GM19239 (cell line): ENCODE data around the gene PLEKHA7.
"Not testable (repeated sequence)": the region's sequence is repeated elsewhere in the genome, so short reads cannot be mapped to it uniquely, and the experiment has no call there.

Experiments used
- DNase-seq: peaks from one replicate; pipeline ENCODE4 v3.0.0; 2011; ENCODE audit warnings: low spot score; ENCODE audit not compliant: insufficient read length
- FAIRE-seq: peaks from 2 replicates; lab custom pipeline; 2011; peaks lifted over from hg19 to GRCh38; lab: Jason Lieb, UNC

PLEKHA7 gene

DNA sequence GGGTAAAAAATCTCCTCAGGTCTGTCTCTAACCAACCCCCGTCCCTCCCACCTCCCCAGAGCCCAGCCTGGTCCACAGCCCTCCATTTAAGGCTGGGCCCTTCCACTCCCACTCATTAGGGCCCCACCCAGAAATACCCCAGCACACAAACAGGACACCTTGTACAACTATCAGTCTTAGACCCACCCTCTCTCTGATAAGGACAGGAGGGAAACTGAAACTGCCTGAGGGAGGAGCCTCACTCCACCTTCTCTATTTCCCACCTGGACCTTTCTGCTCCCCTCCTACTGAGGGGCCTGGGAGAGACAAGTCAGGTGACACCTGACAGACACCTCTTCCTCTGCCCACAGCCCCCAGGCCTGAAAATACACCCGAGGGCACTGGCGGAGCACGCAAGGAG is 90.2 kb downstream of the PLEKHA7 start:
- no peak for DNase-seq
- peak; percentile 83 for FAIRE-seq

DNA sequence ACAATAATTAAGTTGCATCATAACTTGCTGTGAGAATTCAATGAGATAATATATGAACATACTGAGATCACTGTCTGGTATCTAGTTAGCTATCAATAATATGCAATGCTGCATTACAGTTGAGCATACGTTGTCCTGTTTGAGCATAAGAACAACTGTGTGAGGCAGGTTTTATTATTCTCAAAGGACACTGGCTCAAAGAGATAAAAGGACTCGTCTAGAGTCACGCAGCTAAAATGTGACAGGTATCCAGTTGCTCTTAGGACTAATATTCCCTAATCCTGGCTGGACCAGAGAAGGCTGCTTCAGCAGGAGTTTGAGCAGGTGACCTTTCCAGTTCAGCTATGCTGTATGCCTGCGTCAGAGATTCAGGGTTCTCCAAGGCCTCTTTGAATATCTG is 92.5 kb downstream of the PLEKHA7 start:
- DNase-seq = no peak
- FAIRE-seq = no peak

DNA sequence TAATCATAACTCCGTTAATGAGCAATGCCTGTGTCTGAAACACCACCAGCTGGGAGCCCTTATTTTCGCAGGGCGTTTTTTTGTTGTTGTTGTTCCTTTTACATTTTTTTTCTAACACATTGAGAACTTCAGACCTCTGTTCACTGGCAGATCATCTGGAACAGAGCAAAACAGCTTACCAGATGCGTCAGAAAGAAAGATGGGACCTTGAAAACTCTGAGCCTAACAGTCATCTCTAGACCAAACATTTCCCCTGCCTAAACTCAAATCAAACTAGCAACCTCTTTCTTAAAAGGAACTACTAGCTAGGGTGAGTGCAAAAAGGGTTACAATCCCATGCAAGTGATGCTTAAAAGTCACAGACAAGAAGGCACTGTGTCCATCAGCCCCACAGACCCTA is 93.2 kb downstream of the PLEKHA7 start:
- FAIRE-seq (no peak), DNase-seq (no peak)

DNA sequence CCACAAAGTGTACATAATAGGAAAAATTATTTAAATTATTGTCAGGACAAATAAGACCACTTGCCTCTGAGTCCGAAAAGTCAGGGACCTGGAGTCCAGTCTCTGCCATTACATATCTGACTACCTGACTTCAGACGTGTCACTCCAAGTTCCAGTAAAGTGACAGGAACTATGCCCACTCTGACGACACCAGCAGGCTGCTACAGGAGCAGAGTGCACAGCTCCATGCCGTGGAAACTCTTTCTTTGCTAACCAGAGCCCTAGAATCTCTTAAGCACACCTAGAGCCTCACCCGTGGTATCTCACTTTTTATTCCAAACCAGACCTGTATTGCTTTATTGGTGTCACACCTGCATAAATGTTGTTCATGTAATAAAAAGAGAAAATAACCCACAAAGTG is 93.7 kb downstream of the PLEKHA7 start:
- FAIRE-seq (no peak), DNase-seq (no peak)

DNA sequence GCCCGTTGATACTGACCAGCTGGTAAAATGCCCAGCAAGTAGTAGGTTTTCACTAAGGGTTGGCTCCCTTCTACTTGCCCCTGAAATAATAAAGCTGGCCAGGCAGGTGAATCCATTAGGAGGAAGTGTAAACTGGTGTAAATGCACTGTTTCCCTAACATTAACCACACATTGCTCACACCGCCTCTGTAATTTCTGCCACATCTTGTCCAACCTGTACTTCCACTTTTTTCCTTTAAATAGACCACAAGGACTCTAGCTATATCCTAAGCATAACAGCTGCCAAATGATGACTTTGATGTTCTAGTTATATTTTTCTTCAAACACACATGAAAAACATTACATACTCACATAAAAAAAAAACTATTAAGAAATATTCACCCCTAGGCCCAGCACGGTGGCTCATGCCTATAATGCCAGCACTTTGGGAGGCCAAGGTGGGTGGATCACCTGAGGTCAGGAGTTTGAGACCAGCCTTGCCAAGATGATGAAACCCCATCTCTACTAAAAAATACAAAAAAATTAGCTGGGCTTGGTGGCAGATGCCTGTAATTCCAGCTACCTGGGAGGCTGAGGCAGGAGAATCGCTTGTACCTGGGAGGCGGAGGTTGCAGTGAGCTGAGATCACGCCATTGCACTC is 95.6 kb downstream of the PLEKHA7 start:
- FAIRE-seq, DNase-seq: not testable (repeated sequence)

DNA sequence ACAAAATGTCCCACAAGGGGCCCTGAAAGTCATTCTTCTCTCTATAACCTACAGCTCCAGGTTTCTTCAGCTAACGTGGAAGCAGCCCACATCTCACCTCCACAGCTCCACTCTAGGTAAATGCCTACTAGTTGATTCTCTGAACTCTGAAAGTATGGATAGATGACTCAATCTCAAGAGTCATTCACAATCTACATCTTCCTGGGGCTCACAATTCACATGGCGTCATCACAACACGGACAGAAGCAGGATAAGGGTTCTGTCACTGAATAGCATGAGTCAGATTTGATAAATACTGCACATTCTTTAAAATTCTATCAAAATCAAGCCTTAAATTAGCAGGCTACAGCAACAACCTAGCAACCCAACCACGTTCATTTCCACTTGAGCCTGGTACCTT is 96.3 kb downstream of the PLEKHA7 start:
- FAIRE-seq (peak; percentile 37), DNase-seq (no peak)

DNA sequence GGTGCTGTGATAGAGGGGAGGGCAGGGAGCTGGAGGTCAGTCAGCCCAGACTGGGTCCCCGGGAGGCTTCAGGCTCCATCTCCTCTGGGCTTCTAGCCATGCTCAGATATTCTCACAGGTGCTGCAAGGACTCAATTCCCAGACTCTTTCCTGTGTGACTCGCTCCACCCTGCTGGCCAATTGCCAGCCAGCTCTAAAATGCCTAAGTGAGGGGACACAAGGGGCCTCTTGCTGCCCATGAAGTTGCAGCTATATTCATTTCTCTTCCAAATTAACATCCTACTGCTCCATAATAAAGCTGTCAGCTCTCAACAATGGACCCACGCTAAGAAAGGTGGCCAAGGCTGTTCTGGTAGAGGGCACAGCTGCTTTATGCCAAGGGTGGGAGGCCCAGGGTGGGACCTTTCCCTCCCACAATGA is 101.5 kb downstream of the PLEKHA7 start:
- DNase-seq = no peak
- FAIRE-seq = no peak

DNA sequence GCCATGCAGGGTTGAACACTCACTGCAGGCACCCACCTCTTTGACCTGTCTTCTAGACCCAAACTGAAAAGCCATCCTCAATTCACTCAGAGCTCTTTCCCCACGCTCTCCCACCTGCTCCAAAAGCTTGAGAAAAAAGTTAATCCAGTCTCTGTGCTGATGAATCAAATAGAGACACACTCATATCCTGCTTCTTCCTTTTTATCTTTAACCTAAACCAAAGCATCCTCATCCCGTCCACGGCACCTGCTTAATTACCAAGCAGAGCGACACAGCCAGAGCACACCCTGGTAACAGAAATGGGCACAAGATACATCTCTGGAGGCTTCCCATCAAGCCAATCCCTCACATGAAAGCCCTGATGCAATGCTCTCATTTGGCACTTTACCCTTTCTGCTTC is 102.6 kb downstream of the PLEKHA7 start:
- FAIRE-seq (no peak), DNase-seq (no peak)

DNA sequence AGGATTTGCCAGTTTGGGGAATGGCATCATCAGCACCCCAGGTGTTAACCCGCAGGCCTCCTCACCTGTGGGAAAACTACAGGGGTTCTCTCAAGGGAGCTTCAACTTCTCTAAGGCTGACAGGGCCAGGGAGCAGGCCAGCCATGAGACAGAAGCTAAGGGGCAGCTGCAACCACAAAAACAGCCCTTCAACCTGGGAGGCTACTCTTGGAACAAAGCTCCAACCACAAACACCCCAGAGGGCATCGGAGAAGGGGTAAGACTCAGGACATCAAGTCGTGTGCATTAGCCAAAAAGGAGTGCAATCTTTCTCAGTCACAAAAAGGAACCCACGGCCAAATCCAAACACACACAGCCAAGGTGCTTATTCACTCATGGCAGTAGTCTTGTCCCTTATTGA is 103.0 kb downstream of the PLEKHA7 start:
- FAIRE-seq (no peak), DNase-seq (no peak)

DNA sequence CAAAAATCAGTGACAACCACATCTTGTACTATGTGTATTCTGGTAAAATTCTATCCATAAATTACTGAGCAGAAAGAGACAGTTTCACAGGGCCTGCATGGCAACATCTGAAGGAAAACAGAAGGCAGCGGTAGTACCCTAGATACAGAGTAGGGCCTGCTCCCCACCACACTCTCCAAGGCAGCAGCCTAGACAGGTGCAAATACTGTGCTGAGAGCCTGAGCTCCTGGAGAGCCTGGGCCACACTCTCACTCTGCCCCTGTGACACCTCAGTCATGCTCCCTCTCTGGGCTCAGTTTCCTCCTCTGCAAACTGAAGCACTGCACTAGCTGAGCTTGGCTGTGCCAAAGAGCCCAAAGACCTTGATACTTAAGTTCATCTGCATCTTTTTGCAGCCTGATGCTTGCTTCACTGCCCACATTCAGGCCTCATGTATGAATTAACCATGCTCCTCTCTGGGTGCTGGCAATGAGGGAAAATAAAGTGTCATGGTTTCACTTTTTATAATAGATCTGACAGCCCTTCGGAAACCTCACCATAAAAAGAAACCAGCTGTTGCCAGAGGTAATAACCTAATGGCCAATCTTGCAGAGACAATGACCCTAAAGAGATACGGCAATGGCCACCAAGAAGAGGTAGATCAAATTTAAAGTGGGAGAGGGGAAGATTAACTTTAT is 104.7 kb downstream of the PLEKHA7 start:
- DNase-seq (peak; percentile 52), FAIRE-seq (peak; percentile 97)

DNA sequence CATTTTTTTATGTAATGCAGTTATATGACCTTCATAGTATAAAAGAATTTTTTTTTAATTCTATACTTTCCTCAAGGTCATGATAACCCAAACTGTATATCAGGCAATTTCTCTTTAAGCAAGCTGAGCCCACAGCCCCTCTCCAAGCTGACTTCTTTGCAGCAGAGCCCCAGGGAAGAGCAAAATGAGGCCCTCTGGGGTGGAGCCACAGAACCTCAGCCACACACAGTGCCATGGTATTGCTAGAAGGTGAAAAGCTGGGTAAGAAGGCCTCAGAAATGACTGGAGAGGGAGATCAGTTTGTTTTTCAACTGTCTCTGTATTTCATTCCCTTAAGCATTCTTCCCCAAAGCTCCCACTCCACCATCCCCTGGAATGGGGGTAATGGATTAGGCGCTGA is 108.8 kb downstream of the PLEKHA7 start:
- DNase-seq = no peak
- peak; percentile 4 for FAIRE-seq

DNA sequence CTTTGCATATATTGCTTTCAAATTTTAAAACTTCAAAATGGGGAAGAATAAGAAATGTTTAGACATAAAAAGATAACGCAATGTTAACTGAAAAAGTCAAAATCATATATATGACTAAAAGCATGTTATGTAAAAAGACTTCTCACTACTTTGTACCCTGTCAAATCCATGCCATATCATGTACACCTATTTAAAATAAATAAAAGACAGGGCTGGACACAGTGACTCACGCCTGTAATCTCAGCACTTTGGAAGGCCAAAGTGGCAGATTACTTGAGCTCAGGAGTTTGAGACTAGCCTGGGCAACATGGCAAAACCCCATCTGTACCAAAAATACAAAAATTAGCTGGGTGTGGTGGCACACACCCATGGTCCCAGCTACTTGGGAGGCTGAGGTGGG is 109.5 kb downstream of the PLEKHA7 start:
- FAIRE-seq, DNase-seq: not testable (repeated sequence)

DNA sequence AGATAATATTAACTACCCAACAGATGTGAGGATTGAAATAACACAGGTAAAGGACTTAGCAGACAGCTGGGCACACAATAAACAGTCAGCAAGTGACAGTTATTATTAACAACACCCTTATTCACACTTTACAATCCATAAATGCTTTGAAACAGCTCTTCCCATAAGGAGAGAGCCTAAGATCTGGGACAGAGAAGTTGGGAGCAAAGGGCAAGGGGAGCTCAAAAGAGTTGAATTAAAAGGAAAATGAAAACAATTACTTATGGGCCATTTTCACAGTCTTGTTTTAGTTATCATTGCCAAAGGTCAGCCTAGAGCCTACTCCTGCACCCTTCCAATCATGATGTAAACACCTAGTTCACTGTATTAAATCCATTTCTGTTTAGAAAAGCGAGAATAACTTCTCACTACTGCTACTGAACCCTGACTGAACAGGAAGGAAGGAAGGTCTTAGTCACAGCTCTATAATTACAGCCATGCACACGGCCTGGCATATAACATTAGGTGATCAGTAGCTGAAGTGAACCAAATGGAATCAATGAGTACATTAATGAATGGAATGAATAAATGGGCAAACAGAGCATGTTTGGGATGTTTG is 111.3 kb downstream of the PLEKHA7 start:
- FAIRE-seq (no peak), DNase-seq (no peak)

DNA sequence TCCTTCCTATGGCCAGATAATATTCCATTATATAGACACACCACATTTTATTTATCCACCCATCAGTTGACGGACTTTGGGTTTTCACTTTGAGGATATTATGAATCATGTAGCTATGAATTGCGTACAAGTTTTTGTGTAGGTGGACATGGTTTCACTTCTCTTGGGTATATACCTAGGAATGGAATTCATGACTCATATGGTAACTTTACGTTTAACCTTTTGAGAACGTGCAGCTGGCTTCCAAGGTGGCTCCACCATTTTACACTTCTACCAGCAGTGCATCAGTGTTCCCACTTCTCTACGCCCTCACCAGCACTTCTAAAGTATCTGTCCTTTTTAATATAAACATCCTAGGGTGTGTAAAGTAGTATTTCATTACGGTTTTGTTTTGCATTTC is 112.0 kb downstream of the PLEKHA7 start:
- no peak for DNase-seq
- FAIRE-seq = peak; percentile 98

DNA sequence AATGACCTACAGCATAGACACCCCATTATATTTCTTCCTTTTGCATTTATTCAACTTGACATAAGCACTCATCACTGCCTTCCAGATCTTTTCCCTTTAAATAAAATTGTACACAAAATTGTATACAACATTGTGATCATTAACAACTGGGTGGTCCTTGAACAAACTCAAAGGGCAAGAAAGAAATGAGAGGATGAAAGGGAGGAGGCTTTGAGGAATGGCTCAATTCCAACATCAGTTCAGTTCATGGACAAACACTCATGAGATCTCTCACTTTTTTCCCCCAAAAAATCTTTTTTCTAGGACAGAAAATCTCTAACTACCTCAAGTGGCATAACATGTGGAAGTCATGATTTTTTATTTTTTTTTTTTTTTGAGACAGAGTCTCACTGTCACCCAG is 113.7 kb downstream of the PLEKHA7 start:
- DNase-seq (no peak), FAIRE-seq (no peak)

DNA sequence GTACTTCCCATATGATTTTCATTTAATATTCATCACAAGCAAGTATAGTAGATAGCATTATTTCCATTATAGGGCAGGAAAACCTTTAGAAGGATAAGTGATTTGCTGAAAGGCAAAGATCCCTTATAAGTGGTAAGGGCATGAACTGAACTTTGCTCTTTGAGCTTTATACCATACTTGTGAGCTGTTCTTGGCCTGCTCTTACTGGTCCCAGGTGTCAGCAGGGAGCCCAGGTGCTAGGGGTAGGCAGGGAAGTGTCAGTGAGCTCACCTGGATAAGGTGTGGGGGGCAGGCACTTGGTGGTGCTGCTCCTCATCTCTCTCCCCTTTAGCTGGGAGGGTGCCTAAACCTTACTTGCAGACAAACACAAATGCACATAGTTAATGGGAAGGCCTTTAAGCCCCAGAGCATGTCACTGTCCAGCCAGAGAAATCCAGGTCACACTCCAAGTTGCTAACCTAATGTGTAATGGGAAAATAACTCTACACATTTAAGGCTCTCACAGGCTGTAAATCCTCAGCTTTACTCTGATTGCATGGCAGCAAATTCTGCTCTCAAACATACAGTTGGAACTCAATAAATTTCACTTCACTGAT is 114.4 kb downstream of the PLEKHA7 start:
- FAIRE-seq (no peak), DNase-seq (no peak)

DNA sequence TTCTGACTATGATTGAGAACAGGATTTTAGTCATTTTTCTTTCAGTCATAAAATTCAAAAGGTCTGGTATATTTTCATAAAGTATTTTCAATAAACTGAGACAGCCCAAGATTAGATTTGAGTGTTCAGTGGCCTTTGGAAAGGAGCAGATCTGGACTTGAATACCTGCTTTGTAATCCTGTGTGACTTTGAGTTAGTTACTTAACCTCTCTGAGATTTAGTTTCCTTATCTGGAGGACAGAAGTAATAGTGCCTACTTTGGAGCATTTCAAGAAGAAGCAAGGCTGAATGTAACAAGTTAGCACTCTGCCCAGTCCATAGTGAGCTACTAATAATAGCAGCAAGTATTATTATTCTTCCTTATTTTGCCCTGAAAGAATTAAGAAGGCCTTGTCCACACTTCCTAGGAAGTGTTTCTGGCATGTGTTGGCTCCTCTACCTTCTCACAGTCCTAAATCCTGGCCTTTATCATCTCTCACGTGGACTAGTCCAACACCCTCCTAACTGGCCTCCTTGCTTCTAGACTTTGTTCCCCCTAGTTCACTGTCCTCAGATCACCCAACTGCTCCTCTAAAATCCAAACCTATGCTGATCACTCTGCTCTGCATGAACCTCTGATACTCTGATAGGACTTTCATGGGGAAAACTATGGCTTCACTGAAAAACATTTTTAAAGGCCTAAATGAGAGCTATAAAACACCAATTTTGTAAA is 115.8 kb downstream of the PLEKHA7 start:
- FAIRE-seq (peak; percentile 44), DNase-seq (no peak)

DNA sequence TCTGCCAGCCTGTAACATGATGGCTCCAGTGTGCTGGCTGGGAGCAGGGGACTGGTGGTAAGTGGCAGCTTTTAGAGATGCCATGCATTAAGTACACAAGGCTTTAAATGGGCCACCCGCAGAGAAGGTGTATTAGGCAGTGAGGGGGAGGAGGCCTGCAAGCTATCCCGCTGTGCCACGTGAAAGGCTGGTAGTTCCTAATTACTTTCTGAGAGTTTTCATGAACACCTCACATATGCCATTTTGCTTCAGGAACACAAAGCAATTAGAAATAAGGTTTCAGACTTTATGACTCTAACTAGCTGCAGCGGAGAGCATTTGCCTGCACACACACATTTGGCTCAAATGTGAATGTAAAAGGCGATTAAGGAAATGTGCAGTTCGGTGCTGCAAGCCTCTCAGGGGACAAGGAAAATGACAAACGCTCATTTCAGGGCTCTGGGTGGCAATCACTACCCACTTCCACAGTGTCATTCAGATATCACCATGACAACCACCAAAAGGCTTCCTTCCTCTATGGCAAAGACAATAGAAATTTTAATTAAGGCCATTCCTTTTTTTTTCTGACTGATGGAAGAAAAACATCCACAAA is 116.6 kb downstream of the PLEKHA7 start:
- DNase-seq (no peak), FAIRE-seq (no peak)

DNA sequence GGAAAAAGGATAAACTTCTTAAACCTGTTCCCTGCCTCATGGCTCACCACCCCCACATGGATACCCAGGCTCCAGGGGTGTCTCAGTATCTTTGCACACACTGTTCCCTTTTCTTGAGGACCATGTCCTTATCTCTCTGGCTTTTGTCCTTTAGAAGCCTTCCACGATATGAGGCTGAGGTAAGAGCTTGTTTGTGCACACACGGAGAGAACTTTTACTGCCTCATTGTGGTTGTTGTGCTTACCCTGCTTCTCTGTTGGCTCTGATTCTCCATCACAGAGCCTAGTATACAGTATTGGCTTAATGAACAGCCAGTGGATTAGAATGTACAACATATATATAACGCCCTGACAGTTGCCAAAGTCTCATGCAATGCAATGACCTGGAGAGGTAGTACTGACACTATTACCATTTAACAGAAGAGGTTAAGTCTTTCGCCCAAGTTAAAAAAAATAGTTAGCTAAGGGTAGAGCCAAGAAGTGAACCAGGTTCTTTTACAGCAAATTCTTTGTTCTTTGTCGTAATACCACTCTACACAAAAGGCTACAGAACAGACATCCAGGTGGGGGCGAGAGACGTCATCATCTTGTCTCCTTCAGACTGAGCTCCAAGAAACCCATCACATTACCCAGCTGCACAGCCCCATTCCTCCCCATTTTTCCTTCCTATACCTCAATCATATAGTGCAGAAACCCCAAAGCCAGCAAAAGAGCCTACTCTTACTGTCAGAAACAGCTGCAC is 117.3 kb downstream of the PLEKHA7 start:
- DNase-seq = no peak
- no peak for FAIRE-seq

DNA sequence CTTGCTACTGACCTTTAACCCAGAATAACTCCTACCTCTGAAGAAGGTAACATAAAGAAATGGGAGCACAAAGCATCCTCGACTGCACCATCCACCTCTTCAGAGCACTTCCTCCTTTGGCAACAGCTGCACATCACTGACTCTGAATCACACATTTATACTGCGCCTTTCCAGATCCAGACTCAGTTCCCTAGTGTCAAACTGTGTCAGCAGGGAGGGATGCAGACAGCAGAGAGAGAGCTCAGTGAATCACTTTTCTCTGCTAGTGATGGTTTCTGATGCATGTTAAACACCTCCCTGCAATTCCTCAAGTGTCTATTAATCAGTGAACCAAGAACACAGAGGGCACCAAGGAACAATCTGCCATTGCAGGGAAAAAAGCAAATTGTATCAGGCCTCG is 118.9 kb downstream of the PLEKHA7 start:
- FAIRE-seq = no peak
- DNase-seq = no peak
